Uterus (tissue), 2 donors: Measurements from ENCODE around the gene IL5RA.

Experiments used
- CTCF ChIP-seq, 4 experiments: fragments of 200-600 bp in 2 of 4; fragments of 450-650 bp in 2 of 4; sonication (generic) in 2 of 4; IDR thresholded peaks; one replicate each; pipeline ENCODE4 v1.5.1; 2016 to 2019; ENCODE audit warnings: antibody characterized with exemption in 4 of 4, mild to moderate bottlenecking in 2 of 4, moderate library complexity in 1 of 4
- POLR2A ChIP-seq, 2 donors: fragments of 450-650 bp; IDR thresholded peaks; one replicate each; pipeline ENCODE4 v1.6.1; 2016; ENCODE audit warnings: antibody characterized with exemption in 2 of 2, mild to moderate bottlenecking in 1 of 2, moderate library complexity in 1 of 2

- no peak for TF ChIP-seq CTCF (IDR thresholded peaks at IDR 0.05)
- TF ChIP-seq POLR2A (IDR thresholded peaks at IDR 0.05): no peak
These were observed 31.8 kb upstream of the IL5RA start for GRCh38 chr3:3141939-3142338.
